ENCODE results near the gene CLEC2A. TPM values are rescaled to one million over a fixed set of nuclear protein-coding genes. Genes with fewer than 3 reads are reported as not detected.

Gene CLEC2A
- total RNA-seq, 3 donors from 2014 or later, result not detected

DNA sequence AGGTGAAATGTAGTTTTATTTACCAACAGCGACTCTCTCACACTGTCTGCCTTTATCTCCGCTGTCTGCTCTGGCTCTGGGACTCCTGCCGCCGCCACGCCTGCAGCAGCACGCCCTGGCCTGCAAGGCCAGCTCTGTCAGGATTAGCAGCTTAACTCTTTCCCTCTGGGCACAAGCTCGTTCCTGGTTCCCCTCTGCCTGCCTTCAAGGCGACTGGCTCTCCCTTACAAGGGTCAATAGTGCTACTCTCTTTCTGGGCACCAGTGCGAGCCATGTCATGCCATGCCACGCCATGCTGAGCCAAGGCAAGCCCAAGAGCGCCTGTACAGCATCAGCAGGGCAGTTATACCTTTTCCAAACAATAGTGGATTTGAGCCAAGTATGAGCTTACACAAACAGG is 59.4 kb downstream of the CLEC2A start:
- H3K27me3 ChIP-seq, result no peaks in the 10 kb centered on the region
- intact Hi-C loops (cut with DNase I; ENCODE audit: low total_unique reads), result no loop called here
- DNase-seq (ENCODE audit: low spot score in 2 of 2), result no peak

DNA sequence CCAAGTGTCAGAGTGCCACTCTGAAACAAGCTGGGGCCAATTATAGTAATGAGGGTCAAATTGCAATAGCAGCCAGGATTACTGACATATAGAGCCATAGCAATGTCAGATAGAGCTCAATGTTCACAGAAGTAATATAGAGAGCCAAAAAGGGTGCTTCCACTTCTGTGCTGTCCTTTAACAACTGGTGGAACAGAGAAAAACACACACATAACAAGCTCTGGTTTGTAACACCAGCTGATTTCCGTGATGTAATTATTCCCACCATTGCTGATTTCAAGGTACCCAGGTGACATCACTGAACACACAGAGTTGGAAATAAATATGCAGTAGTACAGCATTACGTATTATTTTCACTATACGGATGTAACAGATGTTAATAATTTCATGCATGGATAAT is 60.0 kb downstream of the CLEC2A start:
- Histone ChIP-seq H3K9me3 (no peaks in the 10 kb centered on the region), H3K4me3 (no peak overlapping the region), H3K36me3 (no peaks in the 10 kb centered on the region), H3K4me1 (no peaks in the 10 kb centered on the region), H3K27ac (peak overlapping the region in 1 of 2 donors; percentile 46), H3K27me3 (no peaks in the 10 kb centered on the region)
- TF ChIP-seq, protein P1, sequence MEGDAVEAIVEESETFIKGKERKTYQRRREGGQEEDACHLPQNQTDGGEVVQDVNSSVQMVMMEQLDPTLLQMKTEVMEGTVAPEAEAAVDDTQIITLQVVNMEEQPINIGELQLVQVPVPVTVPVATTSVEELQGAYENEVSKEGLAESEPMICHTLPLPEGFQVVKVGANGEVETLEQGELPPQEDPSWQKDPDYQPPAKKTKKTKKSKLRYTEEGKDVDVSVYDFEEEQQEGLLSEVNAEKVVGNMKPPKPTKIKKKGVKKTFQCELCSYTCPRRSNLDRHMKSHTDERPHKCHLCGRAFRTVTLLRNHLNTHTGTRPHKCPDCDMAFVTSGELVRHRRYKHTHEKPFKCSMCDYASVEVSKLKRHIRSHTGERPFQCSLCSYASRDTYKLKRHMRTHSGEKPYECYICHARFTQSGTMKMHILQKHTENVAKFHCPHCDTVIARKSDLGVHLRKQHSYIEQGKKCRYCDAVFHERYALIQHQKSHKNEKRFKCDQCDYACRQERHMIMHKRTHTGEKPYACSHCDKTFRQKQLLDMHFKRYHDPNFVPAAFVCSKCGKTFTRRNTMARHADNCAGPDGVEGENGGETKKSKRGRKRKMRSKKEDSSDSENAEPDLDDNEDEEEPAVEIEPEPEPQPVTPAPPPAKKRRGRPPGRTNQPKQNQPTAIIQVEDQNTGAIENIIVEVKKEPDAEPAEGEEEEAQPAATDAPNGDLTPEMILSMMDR (IDR thresholded peaks at IDR 0.05), result no peak
- TF ChIP-seq POLR2A (IDR thresholded peaks at IDR 0.05) (no peak), POLR2AphosphoS5 (IDR thresholded peaks at IDR 0.05) (no peak)
- DNase-seq (ENCODE audit: low spot score in 2 of 2), result no peak
- intact Hi-C loops (cut with DNase I; ENCODE audit: low total_unique reads), result no loop called here

More for the DNA sequence above, 59.4 kb downstream of the CLEC2A start:
- TF ChIP-seq, protein P1 (IDR thresholded peaks at IDR 0.05), result no peak
- no peak for TF ChIP-seq POLR2A (IDR thresholded peaks at IDR 0.05)
- H3K9me3 ChIP-seq, result no peaks in the 10 kb centered on the region
- H3K4me1 ChIP-seq, result no peaks in the 10 kb centered on the region
- peak overlapping the region in 1 of 2 donors; percentile 46 for H3K27ac ChIP-seq
- H3K36me3 ChIP-seq, result no peaks in the 10 kb centered on the region
- H3K4me3 ChIP-seq, result no peak overlapping the region

DNA sequence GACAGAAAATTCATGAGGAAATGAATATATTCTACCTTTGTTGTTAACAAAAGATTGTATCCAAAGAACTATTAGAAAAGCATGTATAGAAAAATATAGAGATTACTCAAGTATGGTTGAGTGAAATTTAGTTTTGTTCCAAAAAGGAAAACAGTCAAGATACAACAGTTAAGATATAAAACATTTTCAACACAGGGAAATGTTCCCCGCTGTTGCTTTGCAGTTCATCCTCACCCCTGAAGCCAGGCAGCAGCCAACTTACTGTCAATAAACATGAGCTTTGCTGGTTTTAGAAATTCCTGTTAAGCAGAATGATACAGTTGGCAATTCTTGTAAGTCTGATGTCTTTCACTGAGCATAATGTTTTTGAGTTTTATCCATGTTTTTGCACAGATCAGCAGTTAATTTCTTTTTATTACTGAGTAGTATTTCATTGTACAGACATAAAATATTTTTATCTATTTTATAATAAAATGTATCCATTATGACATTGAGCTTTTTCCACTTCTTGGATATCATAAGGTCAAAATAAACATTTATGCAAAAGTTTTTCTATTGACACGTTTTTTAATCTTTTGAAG is 61.8 kb downstream of the CLEC2A start:
- intact Hi-C loops (cut with DNase I; ENCODE audit: low total_unique reads), result no loop called here
- no peak for DNase-seq (ENCODE audit: low spot score in 2 of 2)
- no peaks in the 10 kb centered on the region for H3K4me1 ChIP-seq
- TF ChIP-seq POLR2A (IDR thresholded peaks at IDR 0.05), result no peak
- no peak for TF ChIP-seq POLR2AphosphoS5 (IDR thresholded peaks at IDR 0.05)
- TF ChIP-seq, protein P1 (IDR thresholded peaks at IDR 0.05), result no peak
- H3K9me3 ChIP-seq, result no peaks in the 10 kb centered on the region
- no peaks in the 10 kb centered on the region for H3K27me3 ChIP-seq
- H3K4me3 ChIP-seq, result peak overlapping the region; percentile 50 to 67 (median 51)
- no peaks in the 10 kb centered on the region for H3K36me3 ChIP-seq
- peak overlapping the region; percentile 90 to 91 for H3K27ac ChIP-seq

DNA sequence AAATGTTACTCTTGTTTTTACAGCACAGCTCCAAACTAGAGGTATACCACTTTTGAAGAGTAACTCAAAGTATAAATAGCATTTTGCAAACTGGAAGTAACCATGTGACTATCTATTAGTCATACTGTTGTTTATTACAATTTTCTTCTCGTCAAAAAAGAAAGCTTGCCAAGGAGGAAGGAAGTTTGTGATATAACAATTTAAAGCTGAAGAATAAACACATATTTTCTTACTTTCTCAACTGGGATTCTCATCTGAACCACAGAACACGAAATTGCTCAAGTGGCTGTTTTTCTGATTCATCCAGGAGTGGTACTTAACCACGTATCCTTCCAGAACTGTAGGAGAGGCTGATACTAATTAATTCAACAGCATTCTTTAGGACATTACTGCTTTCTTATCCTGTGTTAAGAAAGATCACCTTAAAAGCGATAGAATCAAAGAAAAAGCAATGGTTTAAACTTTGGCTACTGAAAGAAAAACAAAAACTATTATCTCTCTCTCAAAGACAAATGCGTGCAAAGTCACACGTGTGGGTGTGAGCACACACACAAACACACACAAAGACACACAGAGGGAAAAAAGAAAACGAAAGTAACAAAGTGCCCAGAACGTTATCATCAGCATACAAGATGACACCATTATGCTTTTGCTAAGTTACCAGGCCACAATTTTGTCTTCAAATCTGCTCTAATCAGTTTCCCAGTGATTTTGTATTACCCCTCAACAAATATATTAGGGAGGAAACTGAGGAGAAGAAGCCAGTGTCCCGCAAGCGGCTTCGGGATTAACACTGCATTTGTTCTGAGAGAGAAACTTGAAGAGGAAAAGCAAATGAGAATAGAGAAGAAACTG is 62.6 kb downstream of the CLEC2A start, which contains the start of gene CLEC2B:
CLEC2B (minus strand) TSS at position 48 of the 855 bp plus-strand sequence.
- intact Hi-C loops (cut with DNase I; ENCODE audit: low total_unique reads), result no loop called here
- no peaks in the 10 kb centered on the region for H3K27me3 ChIP-seq
- H3K4me1 ChIP-seq, result no peaks in the 10 kb centered on the region
- H3K27ac ChIP-seq, result peak within 1 kb of the TSS; percentile 90 to 91
- no peaks in the 10 kb centered on the region for H3K9me3 ChIP-seq
- no peak for DNase-seq (ENCODE audit: low spot score in 2 of 2)
- TF ChIP-seq, protein P1 (IDR thresholded peaks at IDR 0.05), result no peak
- TF ChIP-seq POLR2A (IDR thresholded peaks at IDR 0.05) (peak; percentile 11), POLR2AphosphoS5 (IDR thresholded peaks at IDR 0.05) (peak in 1 of 3 donors; percentile 29)
- no peaks in the 10 kb centered on the region for H3K36me3 ChIP-seq
- peak within 1 kb of the TSS; percentile 50 to 67 (median 51) for H3K4me3 ChIP-seq

DNA sequence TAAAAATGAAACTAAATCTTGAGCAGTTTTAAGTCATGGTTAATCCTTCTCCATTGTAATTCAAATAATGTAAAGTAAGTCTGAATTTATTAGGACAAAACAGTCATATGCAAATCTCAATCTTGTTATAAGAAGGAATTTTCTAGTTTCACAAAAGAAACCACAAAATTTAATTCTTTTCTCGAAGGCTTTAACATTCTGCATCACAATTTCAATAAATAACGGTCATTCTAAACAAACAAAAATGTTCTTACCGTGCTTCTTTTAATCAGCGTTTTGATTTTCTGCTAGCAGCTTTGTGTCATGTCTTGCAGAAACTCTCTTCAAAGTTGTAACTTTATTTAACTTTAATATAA is 63.2 kb downstream of the CLEC2A start:
- Histone ChIP-seq H3K27ac (peak overlapping the region; percentile 90 to 91), H3K4me1 (no peaks in the 10 kb centered on the region), H3K9me3 (peaks cover 0 to 4% of the 10 kb centered on the region in 2 donors), H3K27me3 (no peaks in the 10 kb centered on the region), H3K36me3 (no peaks in the 10 kb centered on the region), H3K4me3 (peak overlapping the region; percentile 50 to 67 (median 51))
- TF ChIP-seq, protein P1 (IDR thresholded peaks at IDR 0.05), result no peak
- TF ChIP-seq POLR2AphosphoS5 (IDR thresholded peaks at IDR 0.05), result no peak
- TF ChIP-seq POLR2A (IDR thresholded peaks at IDR 0.05), result no peak
- intact Hi-C loops (cut with DNase I; ENCODE audit: low total_unique reads), result no loop called here
- no peak for DNase-seq (ENCODE audit: low spot score in 2 of 2)
